K562 (cell line): ENCODE results near the gene KRT33A.

Experiments used
- EGR1 ChIP-seq: fragments of 450-650 bp; conservative IDR thresholded peaks from 2 replicates; pipeline ENCODE4 v1.6.1; 2017; ENCODE audit warnings: mild to moderate bottlenecking
- ELF4 ChIP-seq: fragments of 450-650 bp; formaldehyde crosslinking; IDR thresholded peaks from 2 replicates; pipeline ENCODE4 v1.4.0; 2022; ENCODE audit warnings: missing genetic modification characterization
- EP300 ChIP-seq: IDR thresholded peaks from 2 replicates; pipeline ENCODE4 v1.6.1; 2012; ENCODE audit warnings: low read length, improper control_type of control experiment
- FOXJ3 ChIP-seq: sonication (generic); formaldehyde crosslinking; IDR thresholded peaks from 2 replicates; pipeline ENCODE4 v1.4.0; 2020; ENCODE audit warnings: mild to moderate bottlenecking, missing genetic modification reagents
- GATA2 ChIP-seq: sonication (generic); formaldehyde crosslinking; IDR thresholded peaks from 2 replicates; pipeline ENCODE4 v1.4.0; 2020; ENCODE audit warnings: mild to moderate bottlenecking, missing genetic modification reagents
- MAZ ChIP-seq, 2 experiments: fragments of 450-650 bp in 1 of 2; sonication (generic) in 1 of 2; formaldehyde crosslinking; IDR thresholded peaks in 1 of 2; conservative IDR thresholded peaks in 1 of 2; 2 replicates each; pipeline versions ENCODE4 v1.4.0 to v1.5.0; 2020; ENCODE audit warnings: mild to moderate bottlenecking in 1 of 2, missing genetic modification reagents in 1 of 2
- POLR2AphosphoS5 ChIP-seq: IDR thresholded peaks from 2 replicates; pipeline ENCODE4 v1.6.1; 2011; ENCODE audit warnings: mild to moderate bottlenecking, low read depth, low read length, moderate library complexity; ENCODE audit not compliant: control insufficient read depth, insufficient read depth
- RFX1 ChIP-seq: fragments of 450-650 bp; IDR thresholded peaks from 2 replicates; pipeline ENCODE4 v1.6.1; 2016; ENCODE audit warnings: mild to moderate bottlenecking, moderate library complexity
- RHOXF2B ChIP-seq: fragments of 250-450 bp; sonication (Bioruptor Pico); conservative IDR thresholded peaks from 2 replicates; pipeline ENCODE4 v1.5.1; 2021
- ZBTB1 ChIP-seq: sonication (generic); formaldehyde crosslinking; IDR thresholded peaks from 2 replicates; pipeline ENCODE4 v1.8.1; 2023; ENCODE audit warnings: missing genetic modification reagents, low read depth, mild to moderate bottlenecking, borderline replicate concordance
- ZNF133 ChIP-seq: fragments of 250-450 bp; sonication (Bioruptor Pico); IDR thresholded peaks from 2 replicates; pipeline ENCODE4 v1.4.0; 2020; ENCODE audit warnings: mild to moderate bottlenecking
- ZNF668 ChIP-seq: fragments of 250-450 bp; sonication (Bioruptor Pico); IDR thresholded peaks from 2 replicates; pipeline ENCODE4 v1.8.0; 2022; ENCODE audit warnings: mild to moderate bottlenecking, inconsistent platforms
- TF ChIP-seq, protein P1 (sequence below), 2 experiments: fragments of 450-650 bp in 1 of 2; sonication (generic) in 1 of 2; formaldehyde crosslinking in 1 of 2; IDR thresholded peaks; 2 replicates each; pipeline versions ENCODE4 v1.7.1 to v1.9.0; 2016 to 2022; ENCODE audit warnings: inconsistent platforms in 1 of 2, mild to moderate bottlenecking in 1 of 2, missing genetic modification reagents in 1 of 2

DNA sequence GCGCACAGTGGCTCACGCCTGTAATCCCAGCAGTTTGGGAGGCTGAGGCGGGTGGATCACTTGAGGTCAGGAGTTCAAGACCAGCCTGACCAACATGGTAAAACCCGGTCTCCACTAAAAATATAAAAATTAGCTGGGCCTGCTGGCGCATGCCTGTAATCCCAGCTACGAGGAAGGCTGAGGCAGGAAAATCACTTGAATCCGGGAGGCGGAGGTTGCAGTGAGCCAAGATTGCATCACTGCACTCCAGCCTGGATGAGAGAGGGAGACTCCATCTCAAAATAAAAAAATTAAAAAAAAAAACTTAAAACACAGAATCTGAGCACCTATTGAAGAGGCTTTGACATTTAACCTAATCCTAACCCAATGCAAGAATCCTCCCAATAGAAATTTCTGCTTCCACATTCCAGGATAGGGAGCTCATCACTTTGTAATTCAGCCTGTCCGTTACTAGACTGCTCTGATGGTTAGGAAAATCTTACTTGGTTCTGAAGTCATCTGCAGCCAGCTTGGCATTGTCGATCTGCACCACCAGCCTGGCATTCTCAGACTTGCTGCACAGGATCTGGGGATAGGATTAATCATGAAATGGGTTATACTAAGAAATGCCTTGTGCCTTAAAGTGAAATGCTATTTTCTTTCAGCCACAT, 16.9 kb upstream of the KRT33A start:
- TF ChIP-seq ELF4 (CRISPR knock-in tag), result no peak
- no peak for TF ChIP-seq FOXJ3
- TF ChIP-seq ZNF133 (CRISPR knock-in tag), result no peak
- TF ChIP-seq RHOXF2B, result no peak
- no peak for TF ChIP-seq EGR1
- no peak for TF ChIP-seq EP300
- TF ChIP-seq ZBTB1 (CRISPR knock-in tag), result no peak
- no peak for TF ChIP-seq GATA2
- no peak for TF ChIP-seq RFX1
- no peak for TF ChIP-seq POLR2AphosphoS5
- TF ChIP-seq, protein P1, sequence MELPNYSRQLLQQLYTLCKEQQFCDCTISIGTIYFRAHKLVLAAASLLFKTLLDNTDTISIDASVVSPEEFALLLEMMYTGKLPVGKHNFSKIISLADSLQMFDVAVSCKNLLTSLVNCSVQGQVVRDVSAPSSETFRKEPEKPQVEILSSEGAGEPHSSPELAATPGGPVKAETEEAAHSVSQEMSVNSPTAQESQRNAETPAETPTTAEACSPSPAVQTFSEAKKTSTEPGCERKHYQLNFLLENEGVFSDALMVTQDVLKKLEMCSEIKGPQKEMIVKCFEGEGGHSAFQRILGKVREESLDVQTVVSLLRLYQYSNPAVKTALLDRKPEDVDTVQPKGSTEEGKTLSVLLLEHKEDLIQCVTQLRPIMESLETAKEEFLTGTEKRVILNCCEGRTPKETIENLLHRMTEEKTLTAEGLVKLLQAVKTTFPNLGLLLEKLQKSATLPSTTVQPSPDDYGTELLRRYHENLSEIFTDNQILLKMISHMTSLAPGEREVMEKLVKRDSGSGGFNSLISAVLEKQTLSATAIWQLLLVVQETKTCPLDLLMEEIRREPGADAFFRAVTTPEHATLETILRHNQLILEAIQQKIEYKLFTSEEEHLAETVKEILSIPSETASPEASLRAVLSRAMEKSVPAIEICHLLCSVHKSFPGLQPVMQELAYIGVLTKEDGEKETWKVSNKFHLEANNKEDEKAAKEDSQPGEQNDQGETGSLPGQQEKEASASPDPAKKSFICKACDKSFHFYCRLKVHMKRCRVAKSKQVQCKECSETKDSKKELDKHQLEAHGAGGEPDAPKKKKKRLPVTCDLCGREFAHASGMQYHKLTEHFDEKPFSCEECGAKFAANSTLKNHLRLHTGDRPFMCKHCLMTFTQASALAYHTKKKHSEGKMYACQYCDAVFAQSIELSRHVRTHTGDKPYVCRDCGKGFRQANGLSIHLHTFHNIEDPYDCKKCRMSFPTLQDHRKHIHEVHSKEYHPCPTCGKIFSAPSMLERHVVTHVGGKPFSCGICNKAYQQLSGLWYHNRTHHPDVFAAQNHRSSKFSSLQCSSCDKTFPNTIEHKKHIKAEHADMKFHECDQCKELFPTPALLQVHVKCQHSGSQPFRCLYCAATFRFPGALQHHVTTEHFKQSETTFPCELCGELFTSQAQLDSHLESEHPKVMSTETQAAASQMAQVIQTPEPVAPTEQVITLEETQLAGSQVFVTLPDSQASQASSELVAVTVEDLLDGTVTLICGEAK (IDR thresholded peaks at IDR 0.05), result no peak
- TF ChIP-seq, protein P1 (CRISPR knock-in tag; IDR thresholded peaks at IDR 0.05), result no peak
- TF ChIP-seq MAZ (CRISPR knock-in tag; conservative IDR thresholded peaks at IDR 0.05 in 1 of 2, IDR thresholded peaks at IDR 0.05 in 1 of 2), result no peak
- no peak for TF ChIP-seq ZNF668 (CRISPR knock-in tag)
